H1 (cell line): ENCODE results near the gene JAKMIP1. TPM values are rescaled to one million over a fixed set of nuclear protein-coding genes. Genes with fewer than 3 reads are reported as not detected.

Experiments
- CTCF ChIA-PET: fragments of 300-600 bp; sonication (Branson Sonifier 250); formaldehyde crosslinking; loops from one replicate; lab custom pipeline; 2021; ENCODE audit not compliant: partially characterized antibody; lab: Charles Lee
- POLR2A ChIA-PET: fragments of 300-600 bp; sonication (Branson Sonifier 250); formaldehyde crosslinking; loops from one replicate; lab custom pipeline; 2021; ENCODE audit warnings: inconsistent platforms; ENCODE audit not compliant: partially characterized antibody; lab: Charles Lee
- DNase-seq, 2 experiments: peaks; one replicate each; pipeline versions ENCODE4 v3.0.0 to v3.0.0-alpha.2; 2010 to 2022; ENCODE audit warnings: low spot score in 2 of 2, low read depth in 1 of 2, mixed read lengths in 1 of 2
- FAIRE-seq: peaks from 2 replicates; lab custom pipeline; 2011; peaks lifted over from hg19 to GRCh38; lab: Jason Lieb, UNC
- H2AFZ ChIP-seq: 2 replicates; pipeline ENCODE4 v1.8.1; 2012; ENCODE audit warnings: low read length, inconsistent platforms
- H2AK5ac ChIP-seq: 2 replicates; pipeline ENCODE4 v1.6.1; 2013; ENCODE audit warnings: low read depth, low read length
- H2BK120ac ChIP-seq: replicated peaks from 2 replicates; pipeline ENCODE3; 2013; ENCODE audit warnings: low read depth, low read length, inconsistent platforms
- H2BK12ac ChIP-seq: 2 replicates; pipeline ENCODE4 v1.6.1; 2013; ENCODE audit warnings: low read depth, low read length
- H2BK15ac ChIP-seq: 2 replicates; pipeline ENCODE4 v1.6.1; 2013; ENCODE audit warnings: low read length
- H2BK20ac ChIP-seq: 2 replicates; pipeline ENCODE4 v1.6.1; 2013; ENCODE audit warnings: low read length
- H2BK5ac ChIP-seq: 2 replicates; pipeline ENCODE4 v1.6.1; 2013; ENCODE audit warnings: low read depth, low read length
- H3K14ac ChIP-seq: 2 replicates; pipeline ENCODE4 v1.6.1; 2013; ENCODE audit warnings: inconsistent platforms; ENCODE audit not compliant: insufficient read length
- H3K18ac ChIP-seq: 2 replicates; pipeline ENCODE4 v1.6.1; 2013; ENCODE audit warnings: low read length; ENCODE audit errors: extremely low read depth
- H3K23ac ChIP-seq: 2 replicates; pipeline ENCODE4 v1.6.1; 2013; ENCODE audit warnings: inconsistent platforms; ENCODE audit not compliant: insufficient read length
- H3K23me2 ChIP-seq: 2 replicates; pipeline ENCODE4 v1.6.1; 2013; ENCODE audit warnings: low read depth, low read length
- H3K27ac ChIP-seq: 2 replicates; pipeline ENCODE4 v1.6.1; 2011; ENCODE audit warnings: low read depth, low read length, inconsistent platforms
- H3K27me3 ChIP-seq, 4 experiments: replicated peaks in 1 of 4; 1 replicate in 1 of 4; 2 replicates in 3 of 4; pipeline versions ENCODE4 v1.6.1 to v1.8.1; 2011 to 2013; ENCODE audit warnings: low read length in 3 of 4, mild to moderate bottlenecking in 3 of 4, inconsistent platforms in 2 of 4, mixed read lengths in 2 of 4, moderate library complexity in 1 of 4; ENCODE audit not compliant: control insufficient read depth in 3 of 4, insufficient read depth in 3 of 4; ENCODE audit errors: extremely low read depth in 1 of 4
- H3K36me3 ChIP-seq, 4 experiments: 2 replicates each; pipeline versions ENCODE4 v1.6.1 to v1.8.1; 2011 to 2013; ENCODE audit warnings: mild to moderate bottlenecking in 4 of 4, low read length in 3 of 4, moderate library complexity in 2 of 4, control low read depth in 1 of 4, inconsistent platforms in 1 of 4; ENCODE audit not compliant: insufficient read depth in 4 of 4, control insufficient read depth in 2 of 4
- H3K4ac ChIP-seq: replicated peaks from 2 replicates; pipeline ENCODE3; 2013; ENCODE audit warnings: low read length, low read depth, mixed read lengths, inconsistent platforms; ENCODE audit not compliant: insufficient read length
- H3K4me1 ChIP-seq, 4 experiments: replicated peaks in 1 of 4; 1 replicate in 1 of 4; 2 replicates in 3 of 4; pipeline versions ENCODE4 v1.6.1 to v1.8.1; 2011 to 2013; ENCODE audit warnings: low read length in 3 of 4, inconsistent platforms in 2 of 4, mixed read lengths in 1 of 4; ENCODE audit not compliant: insufficient read depth in 4 of 4, control insufficient read depth in 3 of 4
- H3K4me2 ChIP-seq, 2 experiments: 2 replicates each; pipeline versions ENCODE4 v1.6.1 to v1.8.1; 2011 to 2013; ENCODE audit warnings: low read depth in 2 of 2, low read length in 2 of 2, control low read depth in 1 of 2, inconsistent platforms in 1 of 2, mild to moderate bottlenecking in 1 of 2; ENCODE audit not compliant: insufficient read depth in 1 of 2
- H3K4me3 ChIP-seq, 4 experiments: fragments of 200-600, 300-600 bp in 1 of 4; sonication (generic), shearing (Covaris generic), sonication (Bioruptor Twin) in 1 of 4; 2 replicates each; pipeline versions ENCODE4 v1.5.1 to v1.8.1; 2011 to 2016; ENCODE audit warnings: low read length in 4 of 4, low read depth in 3 of 4, control low read depth in 2 of 4, inconsistent platforms in 2 of 4, mild to moderate bottlenecking in 2 of 4, mixed read lengths in 1 of 4, moderate library complexity in 1 of 4; ENCODE audit not compliant: insufficient read depth in 2 of 4; ENCODE audit errors: extremely low read depth in 1 of 4
- H3K56ac ChIP-seq: replicated peaks from 2 replicates; pipeline ENCODE3; 2013; ENCODE audit warnings: low read depth, mild to moderate bottlenecking, mixed read lengths, low read length, inconsistent platforms; ENCODE audit not compliant: insufficient read length
- H3K79me1 ChIP-seq: 2 replicates; pipeline ENCODE4 v1.6.1; 2013; ENCODE audit warnings: low read depth, low read length, control low read depth
- H3K79me2 ChIP-seq, 2 experiments: 2 replicates each; pipeline versions ENCODE4 v1.6.1 to v1.8.1; 2012 to 2013; ENCODE audit warnings: low read length in 2 of 2, mild to moderate bottlenecking in 2 of 2, inconsistent platforms in 1 of 2; ENCODE audit not compliant: insufficient read depth in 2 of 2, control insufficient read depth in 1 of 2
- H3K9ac ChIP-seq, 4 experiments: replicated peaks in 1 of 4; 1 replicate in 1 of 4; 2 replicates in 3 of 4; pipeline versions ENCODE4 v1.6.1 to v1.8.1; 2011 to 2013; ENCODE audit warnings: low read depth in 3 of 4, low read length in 3 of 4, control low read depth in 2 of 4, mild to moderate bottlenecking in 2 of 4, moderate library complexity in 2 of 4, inconsistent platforms in 1 of 4; ENCODE audit errors: extremely low read depth in 1 of 4
- H3K9me3 ChIP-seq, 2 experiments: 2 replicates each; pipeline versions ENCODE4 v1.6.1 to v1.8.1; 2012 to 2013; ENCODE audit warnings: mild to moderate bottlenecking in 2 of 2, moderate library complexity in 2 of 2, control low read depth in 1 of 2, inconsistent platforms in 1 of 2, low read depth in 1 of 2, low read length in 1 of 2, mixed read lengths in 1 of 2; ENCODE audit not compliant: insufficient read depth in 2 of 2
- H4K20me1 ChIP-seq, 2 experiments: replicated peaks in 1 of 2; 2 replicates each; pipeline versions ENCODE3 to v1.8.1; 2011 to 2013; ENCODE audit warnings: inconsistent platforms in 2 of 2, low read length in 2 of 2, mild to moderate bottlenecking in 1 of 2; ENCODE audit not compliant: insufficient read depth in 2 of 2, control insufficient read depth in 1 of 2
- H4K5ac ChIP-seq: 2 replicates; pipeline ENCODE4 v1.6.1; 2013; ENCODE audit warnings: low read length, low read depth, mixed read lengths, inconsistent platforms; ENCODE audit not compliant: insufficient read length
- H4K8ac ChIP-seq: 2 replicates; pipeline ENCODE4 v1.8.0; 2013; ENCODE audit warnings: mild to moderate bottlenecking, moderate library complexity, low read length, inconsistent platforms; ENCODE audit not compliant: insufficient read depth; ENCODE audit errors: extremely low read depth
- H4K91ac ChIP-seq: replicated peaks from 2 replicates; pipeline ENCODE3; 2013; ENCODE audit warnings: low read length, mixed read lengths, inconsistent platforms; ENCODE audit not compliant: insufficient read length
- CTBP2 ChIP-seq: IDR thresholded peaks from 2 replicates; pipeline ENCODE4 v1.7.0; 2011; ENCODE audit warnings: borderline replicate concordance, mild to moderate bottlenecking, moderate library complexity, mixed read lengths, low read length; ENCODE audit not compliant: insufficient read depth, insufficient read length
- EP300 ChIP-seq, 2 experiments: IDR thresholded peaks; 1 replicate in 1 of 2; 2 replicates in 1 of 2; pipeline ENCODE4 v1.6.1; 2011 to 2012; ENCODE audit warnings: low read depth in 2 of 2, low read length in 2 of 2, mild to moderate bottlenecking in 2 of 2, borderline replicate concordance in 1 of 2, inconsistent platforms in 1 of 2, moderate library complexity in 1 of 2
- JUND ChIP-seq: IDR thresholded peaks from 2 replicates; pipeline ENCODE4 v1.6.1; 2011; ENCODE audit warnings: mild to moderate bottlenecking, improper control_type of control experiment, low read length
- KDM5A ChIP-seq: fragments of 200-600 bp; IDR thresholded peaks from 2 replicates; pipeline ENCODE4 v1.7.1; 2012; ENCODE audit warnings: mild to moderate bottlenecking, low read length, inconsistent platforms, mixed read lengths
- NANOG ChIP-seq: IDR thresholded peaks from 2 replicates; pipeline ENCODE4 v1.6.1; 2011; ENCODE audit warnings: low read length, low read depth, mild to moderate bottlenecking, inconsistent platforms; ENCODE audit not compliant: insufficient read depth, poor library complexity, severe bottlenecking
- POLR2A ChIP-seq, 2 experiments: IDR thresholded peaks; 1 replicate in 1 of 2; 2 replicates in 1 of 2; pipeline ENCODE4 v1.6.1; 2011; ENCODE audit warnings: low read depth in 2 of 2, low read length in 2 of 2, mild to moderate bottlenecking in 2 of 2; ENCODE audit errors: control extremely low read depth in 1 of 2
- POLR2AphosphoS5 ChIP-seq: IDR thresholded peaks from 2 replicates; pipeline ENCODE4 v1.6.1; 2011; ENCODE audit warnings: low read depth, low read length
- RBBP5 ChIP-seq: IDR thresholded peaks from 2 replicates; pipeline ENCODE4 v1.7.1; 2012; ENCODE audit warnings: low read depth, mild to moderate bottlenecking, inconsistent platforms, low read length, moderate library complexity, borderline replicate concordance
- RFX5 ChIP-seq: IDR thresholded peaks from 2 replicates; pipeline ENCODE4 v1.6.1; 2011; ENCODE audit warnings: low read depth, low read length, improper control_type of control experiment, borderline replicate concordance
- SIRT6 ChIP-seq: IDR thresholded peaks from one replicate; pipeline ENCODE4 v1.7.1; 2012; ENCODE audit warnings: low read length, inconsistent platforms
- SP1 ChIP-seq: IDR thresholded peaks from 2 replicates; pipeline ENCODE4 v1.6.1; 2011; ENCODE audit warnings: low read depth, low read length
- SRF ChIP-seq: IDR thresholded peaks from 2 replicates; pipeline ENCODE4 v1.6.1; 2011; ENCODE audit warnings: mild to moderate bottlenecking, low read depth, low read length, moderate library complexity
- TBP ChIP-seq: IDR thresholded peaks from 2 replicates; pipeline ENCODE4 v1.6.1; 2011; ENCODE audit warnings: low read depth, low read length, improper control_type of control experiment
- ZNF274 ChIP-seq: IDR thresholded peaks from 2 replicates; pipeline ENCODE4 v1.7.0; 2012; ENCODE audit warnings: low read length, borderline replicate concordance; ENCODE audit errors: extremely low read depth
- WGBS, 2 experiments: shearing (Covaris generic) in 1 of 2; methylation state at CpG; one replicate each; pipeline versions ENCODE4 v1.1.6 to v1.1.7; 2013 to 2015; ENCODE audit warnings: low lambda C conversion rate in 2 of 2, mixed read lengths in 2 of 2, inconsistent platforms in 1 of 2, low coverage in 1 of 2, missing lambda C conversion rate in 1 of 2; ENCODE audit not compliant: insufficient replicate concordance in 2 of 2, insufficient coverage in 1 of 2, insufficient read length in 1 of 2; ENCODE audit errors: extremely low coverage in 1 of 2, missing lambda C conversion rate in 1 of 2; 5-methylcytosine and 5-hydroxymethylcytosine counted together
- polyA plus RNA-seq, 7 experiments: library from polyadenylated mRNA; depleted of rRNA in 3 of 7; stranded (reverse) in 5 of 7; unstranded in 2 of 7; fragments of >200 nt in 5 of 7; fragments of 200-250 nt in 2 of 7; gene quantifications; 1 replicate in 5 of 7; 2 replicates in 1 of 7; 4 replicates in 1 of 7; pipeline versions ENCODE4 v1.2.1 to v1.2.3, GENCODE V29; 2011 to 2013; ENCODE audit warnings: missing spikeins in 2 of 7, mixed read lengths in 2 of 7
- total RNA-seq: library from RNA; stranded (reverse); fragmentation: NEBNext Ultra II Directional; extraction: Animal tissue kit (Norgen Biotek cat#: 25700); gene quantifications from 2 replicates; pipeline ENCODE4 v1.2.1, GENCODE V29; 2021

Gene JAKMIP1
- total and polyA plus RNA-seq, 2 of the 8 experiments (the other 6 are each of a cell fraction or from before 2014, with no cell fraction given): 2.5 to 4.4 TPM

GRCh38 chr4:6120361-6120760 lies 80.0 kb downstream of the JAKMIP1 start:
- no peak overlapping the region for H3K4me3 ChIP-seq
- POLR2A ChIA-PET: interaction anchor here (0.8 kb wide), 1 partner anchor 27 kb away, joined by 3 read pairs; no protein-coding TSS in a partner anchor
- TF ChIP-seq EP300 (IDR thresholded peaks at IDR 0.05; ENCODE audit: borderline replicate concordance in 1 of 2, low read depth in 2 of 2, low read length in 2 of 2): no peak
- TF ChIP-seq SIRT6: no peak
- no peak for TF ChIP-seq NANOG
- no peak for TF ChIP-seq POLR2AphosphoS5
- TF ChIP-seq JUND: no peak
- no peak for TF ChIP-seq CTBP2
- no peak for TF ChIP-seq SP1
- TF ChIP-seq ZNF274: no peak
- TF ChIP-seq KDM5A: no peak
- TF ChIP-seq TBP: no peak
- TF ChIP-seq POLR2A (IDR thresholded peaks at IDR 0.05; ENCODE audit: control extremely low read depth in 1 of 2, low read depth in 2 of 2, low read length in 2 of 2): no peak
- TF ChIP-seq RBBP5: no peak
- no peak for TF ChIP-seq SRF
- no peak for TF ChIP-seq RFX5

More at GRCh38 chr4:6120361-6120760, 80.0 kb downstream of the JAKMIP1 start:
- H4K5ac ChIP-seq: no peak overlapping the region
- CTCF ChIA-PET: interaction anchor here (0.9 to 1.6 kb wide), 6 partner anchors 9 to 207 kb away, joined by 3 to 5 read pairs (median 3); no protein-coding TSS in a partner anchor
- H3K18ac ChIP-seq: no peak overlapping the region
- H3K4me1 ChIP-seq: peaks cover 11 to 26% (median 20%) of the 10 kb centered on the region in 4 experiments
- H3K79me2 ChIP-seq: no peaks in the 10 kb centered on the region
- no peak overlapping the region for H3K9ac ChIP-seq
- H3K36me3 ChIP-seq: no peaks in the 10 kb centered on the region
- no peak overlapping the region for H3K56ac ChIP-seq
- H2BK5ac ChIP-seq: no peak overlapping the region
- no peak overlapping the region for H3K23ac ChIP-seq
- H4K8ac ChIP-seq: no peak overlapping the region
- 0 out of 4 replicates have a peak, but pooled peaks cover 0 to 2% of the 10 kb centered on the region in 2 experiments for H3K9me3 ChIP-seq
- no peak overlapping the region for H2BK12ac ChIP-seq
- no peak overlapping the region for H3K4me2 ChIP-seq
- no peak overlapping the region for H2BK15ac ChIP-seq
- H3K27ac ChIP-seq: no peak overlapping the region
- no peak overlapping the region for H2BK120ac ChIP-seq
- FAIRE-seq (no peak), DNase-seq (no peak)
- no peak overlapping the region for H2AK5ac ChIP-seq
- peak overlapping the region; percentile 71 for H3K4ac ChIP-seq
- WGBS, 2 experiments: 79% methylated on average over 6 of the region's 6 CpGs; no CpG with 5 or more reads in 1 of the 2 experiments
- H3K23me2 ChIP-seq: peaks cover under 1% of the 10 kb centered on the region; the same call in 1 of the 2 replicates
- H3K79me1 ChIP-seq: no peaks in the 10 kb centered on the region; the same call in 1 of the 2 replicates
- no peak overlapping the region for H2AFZ ChIP-seq
- no peaks in the 10 kb centered on the region; a peak in 2 of 7 replicates for H3K27me3 ChIP-seq
- H4K91ac ChIP-seq: no peak overlapping the region
- H3K14ac ChIP-seq: peak overlapping the region; percentile 81
- H4K20me1 ChIP-seq: no peaks in the 10 kb centered on the region
- no peak overlapping the region for H2BK20ac ChIP-seq
